HG03520 (cell line): Measurements from ENCODE around the gene IMMP1L.

Experiments used
- ATAC-seq: cut with Tn5 transposase; IDR thresholded peaks from one replicate; pipeline ENCODE4 v1.9.1; 2021; ENCODE audit warnings: mild to moderate bottlenecking, moderate library complexity; ENCODE audit not compliant: unreplicated experiment

The IMMP1L gene

DNA sequence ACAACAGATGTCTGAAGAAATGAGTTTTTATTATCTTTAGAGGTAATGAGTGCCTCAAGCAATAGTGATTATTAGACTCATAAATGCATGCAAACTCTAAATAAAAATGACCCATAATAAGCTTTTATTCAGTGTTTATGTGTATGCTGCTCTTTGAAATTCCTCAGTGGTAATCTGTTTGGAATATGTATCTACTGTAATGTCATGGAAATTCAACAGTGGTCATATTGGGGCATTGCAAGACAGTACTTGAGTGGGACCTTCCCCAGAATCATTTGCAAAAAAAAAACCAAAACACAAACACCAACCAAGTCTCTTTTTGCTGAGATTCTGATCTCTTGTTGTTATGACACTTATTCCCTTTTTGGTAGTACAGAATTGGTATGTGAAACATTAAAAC lies 104.8 kb downstream of the IMMP1L start:
- no peak for ATAC-seq

DNA sequence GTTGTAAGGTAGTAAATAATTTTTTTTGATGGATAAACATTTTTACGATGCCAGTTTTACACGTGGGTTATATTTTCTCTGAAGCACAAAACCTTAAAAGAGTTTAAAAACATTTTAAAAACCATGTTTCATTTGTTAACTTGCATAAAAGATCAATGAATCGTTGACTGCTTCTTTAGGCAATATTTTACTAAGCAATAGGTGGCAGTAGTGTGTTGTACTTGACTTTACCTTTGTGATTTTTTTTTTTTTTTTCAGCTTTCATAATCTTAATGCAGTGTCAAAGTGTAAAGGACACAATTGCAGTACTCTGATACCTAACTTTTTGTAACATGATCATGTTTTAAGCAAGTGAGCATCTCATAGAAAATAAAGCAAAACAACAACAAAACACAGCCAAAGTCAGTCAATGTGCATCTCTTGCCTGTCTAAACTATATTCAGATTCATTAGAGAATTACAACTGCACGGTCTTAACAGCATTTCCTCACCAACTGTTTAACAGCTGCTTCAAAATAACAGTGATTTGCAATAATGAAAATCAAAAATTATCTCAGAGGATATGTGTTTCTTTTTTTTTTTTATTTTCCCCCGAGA lies 112.1 kb downstream of the IMMP1L start:
- peak; percentile 46 for ATAC-seq

DNA sequence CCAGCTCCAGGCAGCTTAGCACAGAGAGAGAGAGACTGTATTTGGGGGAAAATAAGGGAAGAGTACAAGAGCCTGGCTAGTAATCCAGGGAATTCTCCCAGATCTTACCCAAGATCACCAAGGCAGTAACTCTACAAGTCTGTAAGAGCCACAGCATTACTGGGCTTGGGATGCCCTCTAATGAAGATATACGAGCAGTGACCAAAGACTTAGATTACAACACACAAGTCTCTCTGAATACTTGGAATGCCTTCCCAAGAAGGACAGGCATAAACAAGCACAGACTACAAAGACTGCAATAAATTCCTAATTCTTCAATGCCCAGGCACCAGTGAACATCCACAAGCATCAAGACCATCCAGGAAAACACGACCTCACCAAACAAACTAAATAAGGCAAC lies 122.0 kb downstream of the IMMP1L start:
- no peak for ATAC-seq

DNA sequence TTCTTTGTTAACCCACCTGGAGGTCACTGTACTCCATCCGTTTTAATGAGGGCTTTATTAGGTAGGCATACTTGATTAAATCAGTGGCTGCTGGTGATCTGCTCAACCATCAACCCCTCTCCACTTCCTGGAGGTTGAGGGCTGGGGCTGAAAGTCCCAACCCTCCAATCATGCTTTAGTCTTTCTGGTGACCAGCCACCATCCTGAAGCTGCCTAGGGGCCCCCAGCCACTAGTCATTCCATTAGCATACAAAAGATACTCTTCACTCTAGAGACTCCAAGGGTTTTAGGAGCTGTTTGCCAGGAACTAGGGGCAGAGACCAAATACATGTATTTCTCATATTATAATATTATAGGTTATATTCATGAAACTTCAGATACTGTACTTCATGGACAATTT lies 126.3 kb downstream of the IMMP1L start:
- ATAC-seq = no peak
